ENCODE data around the gene PHGDH.
"Not testable (repeated sequence)": the region's sequence is repeated elsewhere in the genome, so short reads cannot be mapped to it uniquely, and the experiment has no call there.

PHGDH gene

GRCh38 chr1:119697598-119697997, 14.1 kb upstream of the PHGDH start:
- H3K4me3 ChIP-seq (ENCODE audit: low read depth, low read length), result no peak overlapping the region
- no peak for TF ChIP-seq CTCF (conservative IDR thresholded peaks at IDR 0.05; ENCODE audit: low read depth, low read length)
- no peak for DNase-seq (ENCODE audit: low read depth)

GRCh38 chr1:119700326-119700725, 11.4 kb upstream of the PHGDH start:
- H3K4me3 ChIP-seq (ENCODE audit: low read depth, low read length), result no peak overlapping the region
- no peak for DNase-seq (ENCODE audit: low read depth)
- TF ChIP-seq CTCF (conservative IDR thresholded peaks at IDR 0.05; ENCODE audit: low read depth, low read length), result no peak

GRCh38 chr1:119701659-119702058, 10.1 kb upstream of the PHGDH start:
- TF ChIP-seq CTCF (conservative IDR thresholded peaks at IDR 0.05; ENCODE audit: low read depth, low read length), result no peak
- H3K4me3 ChIP-seq (ENCODE audit: low read depth, low read length), result no peak overlapping the region
- DNase-seq (ENCODE audit: low read depth), result no peak

GRCh38 chr1:119702384-119702783, 9.3 kb upstream of the PHGDH start:
- TF ChIP-seq CTCF (conservative IDR thresholded peaks at IDR 0.05; ENCODE audit: low read depth, low read length), result no peak
- no peak overlapping the region for H3K4me3 ChIP-seq (ENCODE audit: low read depth, low read length)
- DNase-seq (ENCODE audit: low read depth), result peak; percentile 76

- H3K4me3 ChIP-seq (ENCODE audit: low read depth, low read length), result no peak overlapping the region
- DNase-seq (ENCODE audit: low read depth), result no peak
- no peak for TF ChIP-seq CTCF (conservative IDR thresholded peaks at IDR 0.05; ENCODE audit: low read depth, low read length)
These were observed 7.9 kb upstream of the PHGDH start for GRCh38 chr1:119703666-119704450.

- DNase-seq (ENCODE audit: low read depth); H3K4me3 ChIP-seq (ENCODE audit: low read depth, low read length): not testable (repeated sequence)
These were observed 5.1 kb upstream of the PHGDH start for GRCh38 chr1:119706599-119706998.

GRCh38 chr1:119711356-119711803, 354 bp upstream of the PHGDH start:
- DNase-seq (ENCODE audit: low read depth), result not testable (repeated sequence)
- H3K4me3 ChIP-seq (ENCODE audit: low read depth, low read length), result peak overlapping the region; percentile 74

- no peak for TF ChIP-seq CTCF (conservative IDR thresholded peaks at IDR 0.05; ENCODE audit: low read depth, low read length)
- peak; percentile 93 for DNase-seq (ENCODE audit: low read depth)
- peak overlapping the region; percentile 74 for H3K4me3 ChIP-seq (ENCODE audit: low read depth, low read length)
These were observed 756 bp downstream of the PHGDH start for GRCh38 chr1:119712342-119713038.
